K562 (cell line): ENCODE data around the gene OPA1. TPM values are rescaled to one million over a fixed set of nuclear protein-coding genes. Genes with fewer than 3 reads are reported as not detected.

Experiments
- ATAC-seq: fragments of 200-7000 bp; cut with Tn5 transposase; 3 replicates; pipeline ENCODE4 v1.9.1; 2020; ENCODE audit warnings: moderate library complexity
- BruUV-seq: library from RNA; stranded (reverse); fragments of 400-500 nt; replicated peaks from 2 replicates; lab custom pipeline; 2021; lab: Mats Ljungman, UMichigan
- CTCF ChIA-PET: fragments of 300-600 bp; formaldehyde crosslinking; extraction: SDS; loops from one replicate; lab custom pipeline; 2021; ENCODE audit warnings: low intra/inter-chr PET ratio; lab: Yijun Ruan, JAX
- POLR2A ChIA-PET: fragments of 300-600, 350-650 bp; sonication (Branson Sonifier 250); formaldehyde crosslinking; extraction: SDS; loops from one replicate; lab custom pipeline; 2021; ENCODE audit warnings: antibody characterized with exemption, inconsistent platforms; lab: Yijun Ruan, JAX
- DNase-seq, 4 experiments: peaks; one replicate each; pipeline versions ENCODE4 v3.0.0 to v3.0.0-alpha.2; 2011 to 2018; ENCODE audit warnings: low spot score in 3 of 4, mixed read lengths in 3 of 4; ENCODE audit errors: extremely low read depth in 1 of 4
- FAIRE-seq: peaks from 2 replicates; lab custom pipeline; 2011; peaks lifted over from hg19 to GRCh38; lab: Jason Lieb, UNC
- H2AFZ ChIP-seq: 2 replicates; pipeline ENCODE4 v1.6.0; 2011; ENCODE audit warnings: low read depth, low read length, control low read depth, inconsistent platforms
- H3K27ac ChIP-seq: fragments of 200-600 bp; 3 replicates; pipeline ENCODE4 v1.8.0; 2011; ENCODE audit warnings: low read depth, mild to moderate bottlenecking, control low read depth, inconsistent platforms, low read length, moderate library complexity, mixed read lengths; ENCODE audit errors: extremely low read depth
- H3K27me3 ChIP-seq, 2 experiments: fragments of 300-600 bp in 1 of 2; 2 replicates in 1 of 2; 3 replicates in 1 of 2; pipeline versions ENCODE4 v1.6.0 to v1.8.0; 2011; ENCODE audit warnings: inconsistent platforms in 2 of 2, low read length in 2 of 2, mild to moderate bottlenecking in 1 of 2, mixed read lengths in 1 of 2, moderate library complexity in 1 of 2; ENCODE audit not compliant: control insufficient read depth in 2 of 2, insufficient read depth in 2 of 2
- H3K36me3 ChIP-seq: fragments of 300-600 bp; 3 replicates; pipeline ENCODE4 v1.8.0; 2011; ENCODE audit warnings: mild to moderate bottlenecking, low read length, inconsistent platforms; ENCODE audit not compliant: control insufficient read depth, insufficient read depth
- H3K4me1 ChIP-seq, 2 experiments: fragments of 200-600 bp in 1 of 2; replicated peaks in 1 of 2; 2 replicates in 1 of 2; 3 replicates in 1 of 2; pipeline versions ENCODE4 v1.5.1 to v1.8.0; 2011; ENCODE audit warnings: inconsistent platforms in 2 of 2, low read length in 2 of 2, mild to moderate bottlenecking in 1 of 2, mixed read lengths in 1 of 2, moderate library complexity in 1 of 2; ENCODE audit not compliant: control insufficient read depth in 2 of 2, insufficient read depth in 2 of 2
- H3K4me2 ChIP-seq: 2 replicates; pipeline ENCODE4 v1.6.1; 2011; ENCODE audit warnings: low read length, control low read depth, inconsistent platforms, mixed read lengths; ENCODE audit not compliant: insufficient read depth
- H3K4me3 ChIP-seq: fragments of 200-600 bp; sonication (generic), shearing (Covaris generic); 2 replicates; pipeline ENCODE4 v1.5.1; 2016; ENCODE audit warnings: control low read depth, inconsistent platforms
- H3K79me2 ChIP-seq: fragments of 200-600 bp; 3 replicates; pipeline ENCODE4 v1.8.0; 2011; ENCODE audit warnings: low read length, inconsistent platforms; ENCODE audit not compliant: control insufficient read depth, insufficient read depth
- H3K9ac ChIP-seq, 2 experiments: 2 replicates each; pipeline versions ENCODE4 v1.6.0 to v1.6.1; 2011; ENCODE audit warnings: low read depth in 2 of 2, low read length in 2 of 2, control low read depth in 1 of 2, inconsistent platforms in 1 of 2, mild to moderate bottlenecking in 1 of 2, mixed read lengths in 1 of 2; ENCODE audit not compliant: insufficient read depth in 1 of 2
- H3K9me1 ChIP-seq: one replicate; pipeline ENCODE4 v1.6.0; 2011; ENCODE audit warnings: inconsistent platforms, mild to moderate bottlenecking, low read length, moderate library complexity; ENCODE audit not compliant: control insufficient read depth, insufficient read depth
- H3K9me3 ChIP-seq: replicated peaks from 2 replicates; pipeline ENCODE4 v1.5.1; 2011; ENCODE audit warnings: low read depth, low read length, inconsistent platforms; ENCODE audit not compliant: control insufficient read depth, insufficient read depth
- H4K20me1 ChIP-seq: replicated peaks from 2 replicates; pipeline ENCODE4 v1.6.1; 2011; ENCODE audit warnings: low read length, inconsistent platforms, mixed read lengths; ENCODE audit not compliant: control insufficient read depth, insufficient read depth
- ARHGAP35 ChIP-seq: fragments of 450-650 bp; IDR thresholded peaks from 2 replicates; pipeline ENCODE4 v1.6.1; 2018; ENCODE audit not compliant: partially characterized antibody
- HDAC2 ChIP-seq: fragments of 450-650 bp; IDR thresholded peaks from 2 replicates; pipeline ENCODE4 v1.6.1; 2016; ENCODE audit warnings: mild to moderate bottlenecking
- IFI16 ChIP-seq: fragments of 250-450 bp; sonication (Bioruptor Pico); IDR thresholded peaks from 2 replicates; pipeline ENCODE4 v2.1.2; 2022; ENCODE audit warnings: mild to moderate bottlenecking, inconsistent platforms
- KDM2B ChIP-seq: fragments of 250-450 bp; sonication (Bioruptor Pico); IDR thresholded peaks from 2 replicates; pipeline ENCODE4 v1.8.0; 2021; ENCODE audit warnings: mild to moderate bottlenecking, moderate library complexity
- KDM4B ChIP-seq, 2 experiments: fragments of 450-650 bp in 1 of 2; sonication (generic) in 1 of 2; IDR thresholded peaks; 2 replicates each; pipeline ENCODE4 v1.6.1; 2016 to 2017; ENCODE audit warnings: borderline replicate concordance in 2 of 2, antibody characterized with exemption in 1 of 2, low read depth in 1 of 2, mild to moderate bottlenecking in 1 of 2
- NELFE ChIP-seq: IDR thresholded peaks from 2 replicates; pipeline ENCODE4 v1.6.1; 2011; ENCODE audit warnings: mild to moderate bottlenecking; ENCODE audit not compliant: insufficient read depth, insufficient read length
- NRF1 ChIP-seq, 2 experiments: fragments of 450-650 bp; IDR thresholded peaks in 1 of 2; conservative IDR thresholded peaks in 1 of 2; 2 replicates each; pipeline ENCODE4 v1.6.1; 2014; ENCODE audit warnings: mild to moderate bottlenecking in 2 of 2
- NUFIP1 ChIP-seq: fragments of 450-650 bp; IDR thresholded peaks from 2 replicates; pipeline ENCODE4 v1.6.1; 2018; ENCODE audit not compliant: partially characterized antibody
- RBM39 ChIP-seq: fragments of 200-400 bp; formaldehyde crosslinking; optimal IDR thresholded peaks from 2 replicates; pipeline ENCODE3; 2018; ENCODE audit warnings: low read depth, low read length
- TARDBP ChIP-seq: fragments of 450-650 bp; IDR thresholded peaks from 2 replicates; pipeline ENCODE4 v1.6.1; 2016
- TEAD2 ChIP-seq: fragments of 450-650 bp; IDR thresholded peaks from 2 replicates; pipeline ENCODE4 v1.6.1; 2016; ENCODE audit warnings: missing genetic modification characterization, control low read depth, missing compliant biosample characterization
- ZBTB33 ChIP-seq: sonication (generic); formaldehyde crosslinking; IDR thresholded peaks from 2 replicates; pipeline ENCODE4 v1.8.1; 2023; ENCODE audit warnings: mild to moderate bottlenecking, missing genetic modification reagents
- ZBTB8A ChIP-seq: fragments of 450-650 bp; IDR thresholded peaks from 2 replicates; pipeline ENCODE4 v1.6.1; 2018; ENCODE audit warnings: mild to moderate bottlenecking, moderate library complexity; ENCODE audit not compliant: partially characterized antibody
- ZC3H4 ChIP-seq: sonication (generic); formaldehyde crosslinking; IDR thresholded peaks from 2 replicates; pipeline ENCODE4 v1.9.0; 2021; ENCODE audit warnings: missing genetic modification reagents, borderline replicate concordance
- ZNF41 ChIP-seq: fragments of 250-450 bp; sonication (Bioruptor Pico); conservative IDR thresholded peaks from 2 replicates; pipeline ENCODE4 v1.4.0; 2020; ENCODE audit warnings: mild to moderate bottlenecking
- ZNF717 ChIP-seq: fragments of 250-450 bp; sonication (Bioruptor Pico); IDR thresholded peaks from 2 replicates; pipeline ENCODE4 v1.5.0; 2021
- WGBS: fragments of 100-300 bp; shearing (Covaris generic); methylation state at CpG from one replicate; pipeline ENCODE4 v1.1.6; 2016; ENCODE audit warnings: low coverage, mixed read lengths; ENCODE audit not compliant: insufficient coverage; ENCODE audit errors: missing lambda C conversion rate; 5-methylcytosine and 5-hydroxymethylcytosine counted together
- in situ Hi-C: fragments of 300-500 bp; cut with MboI; formaldehyde crosslinking; loops from 4 replicates; pipeline ENCODE4 v1.15.0; 2018; ENCODE audit warnings: inconsistent platforms, mixed read lengths
- intact Hi-C: fragments of 100-400 bp; cut with micrococcal nuclease; formaldehyde crosslinking; loops from 2 replicates; pipeline ENCODE4 v1.14.2; 2022
- polyA plus RNA-seq, 8 experiments: library from polyadenylated mRNA; depleted of rRNA in 4 of 8; stranded (reverse) in 5 of 8; unstranded in 3 of 8; fragments of >200 nt; fragmentation: Nextera tagmentation in 2 of 8; fragmentation: Illumina TruSeq in 1 of 8; extraction: Ambion mirVana in 2 of 8; extraction: Trizol in 1 of 8; gene quantifications; 2 replicates each; pipeline versions ENCODE4 v1.2.1 to v1.2.3, GENCODE V29; 2011 to 2014; ENCODE audit warnings: inconsistent platforms in 1 of 8, missing spikeins in 1 of 8
- total RNA-seq, 7 experiments: library from RNA; depleted of rRNA in 6 of 7; stranded (reverse); fragments of >200 nt in 6 of 7; fragmentation: Illumina TruSeq in 2 of 7; extraction: Trizol in 2 of 7; gene quantifications; 2 replicates each; pipeline versions ENCODE4 v1.2.1 to v1.2.3, GENCODE V29; 2011 to 2021; ENCODE audit warnings: low replicate concordance in 1 of 7
- TF ChIP-seq, protein P1 (sequence below), 2 experiments: IDR thresholded peaks; 2 replicates each; pipeline ENCODE4 v1.6.1; 2012; ENCODE audit warnings: improper control_type of control experiment in 2 of 2, low read depth in 2 of 2, low read length in 2 of 2, borderline replicate concordance in 1 of 2

The OPA1 gene
- total and polyA plus RNA-seq, 9 of the 15 experiments (the other 6 are each of a cell fraction or from before 2014, with no cell fraction given) = 19.7 to 127 (median 94.7) TPM

DNA sequence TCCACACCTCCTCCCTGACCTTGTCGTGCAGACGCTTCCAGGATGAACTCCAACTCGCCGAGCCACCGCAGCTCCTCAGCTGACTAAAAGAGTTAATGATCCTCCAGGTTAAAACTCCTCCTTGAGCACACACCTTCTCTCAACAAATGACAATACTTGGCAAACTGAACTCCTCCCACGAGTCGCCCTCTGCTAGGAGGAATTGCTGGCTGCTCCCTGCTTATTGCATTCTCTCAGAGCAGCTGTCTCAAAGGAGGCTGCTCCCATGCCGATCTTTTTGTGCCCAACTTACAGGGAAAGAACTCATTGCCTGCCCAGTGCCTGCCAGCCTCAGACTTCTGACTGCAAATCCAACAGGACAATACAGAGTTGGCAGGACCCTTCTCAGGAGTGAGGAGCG lies 38.2 kb upstream of the OPA1 start, which contains the start of gene ATP13A4:
Gene ATP13A4 (minus strand): TSS at position 85 of the 400 bp plus-strand sequence. CDS start 96 bp downstream, outside the sequence.
- H3K36me3 ChIP-seq = no peaks in the 10 kb centered on the region
- H3K79me2 ChIP-seq = no peaks in the 10 kb centered on the region
- POLR2A ChIA-PET = no interaction called here
- no peaks in the 10 kb centered on the region for H3K4me1 ChIP-seq
- intact Hi-C loops = no loop called here
- DNase-seq (no peak), FAIRE-seq (no peak), ATAC-seq (no peak)
- H3K9ac ChIP-seq = no peak within 1 kb of the TSS
- peaks cover 5 to 12% of the 10 kb centered on the region in 2 experiments; a peak in 4 of 5 replicates for H3K27me3 ChIP-seq
- no peaks in the 10 kb centered on the region for H4K20me1 ChIP-seq
- no peak within 1 kb of the TSS for H3K4me2 ChIP-seq
- CTCF ChIA-PET = no interaction called here
- H3K27ac ChIP-seq = no peak within 1 kb of the TSS
- H3K9me3 ChIP-seq = no peaks in the 10 kb centered on the region
- H3K9me1 ChIP-seq = no peaks in the 10 kb centered on the region
- no peak within 1 kb of the TSS for H3K4me3 ChIP-seq
- H2AFZ ChIP-seq = no peak within 1 kb of the TSS
- 0% methylated on average over 9 of the region's 9 CpGs for WGBS
- TF ChIP-seq NELFE = no peak
- TF ChIP-seq ZNF717 (CRISPR knock-in tag) = no peak
- no peak for TF ChIP-seq KDM2B (CRISPR knock-in tag)
- TF ChIP-seq IFI16 (CRISPR knock-in tag) = no peak
- no peak for TF ChIP-seq HDAC2
- TF ChIP-seq KDM4B (IDR thresholded peaks at IDR 0.05; ENCODE audit: borderline replicate concordance in 2 of 2, low read depth in 1 of 2) = no peak
- TF ChIP-seq ARHGAP35 = no peak
- TF ChIP-seq ZBTB8A = no peak
- TF ChIP-seq, protein P1, sequence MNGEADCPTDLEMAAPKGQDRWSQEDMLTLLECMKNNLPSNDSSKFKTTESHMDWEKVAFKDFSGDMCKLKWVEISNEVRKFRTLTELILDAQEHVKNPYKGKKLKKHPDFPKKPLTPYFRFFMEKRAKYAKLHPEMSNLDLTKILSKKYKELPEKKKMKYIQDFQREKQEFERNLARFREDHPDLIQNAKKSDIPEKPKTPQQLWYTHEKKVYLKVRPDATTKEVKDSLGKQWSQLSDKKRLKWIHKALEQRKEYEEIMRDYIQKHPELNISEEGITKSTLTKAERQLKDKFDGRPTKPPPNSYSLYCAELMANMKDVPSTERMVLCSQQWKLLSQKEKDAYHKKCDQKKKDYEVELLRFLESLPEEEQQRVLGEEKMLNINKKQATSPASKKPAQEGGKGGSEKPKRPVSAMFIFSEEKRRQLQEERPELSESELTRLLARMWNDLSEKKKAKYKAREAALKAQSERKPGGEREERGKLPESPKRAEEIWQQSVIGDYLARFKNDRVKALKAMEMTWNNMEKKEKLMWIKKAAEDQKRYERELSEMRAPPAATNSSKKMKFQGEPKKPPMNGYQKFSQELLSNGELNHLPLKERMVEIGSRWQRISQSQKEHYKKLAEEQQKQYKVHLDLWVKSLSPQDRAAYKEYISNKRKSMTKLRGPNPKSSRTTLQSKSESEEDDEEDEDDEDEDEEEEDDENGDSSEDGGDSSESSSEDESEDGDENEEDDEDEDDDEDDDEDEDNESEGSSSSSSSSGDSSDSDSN (IDR thresholded peaks at IDR 0.05; ENCODE audit: borderline replicate concordance in 1 of 2, low read depth in 2 of 2, low read length in 2 of 2) = no peak
- no peak for TF ChIP-seq ZBTB33
- TF ChIP-seq TARDBP = no peak
- TF ChIP-seq ZNF41 (CRISPR knock-in tag) = no peak
- no peak for TF ChIP-seq ZC3H4 (CRISPR knock-in tag)
- no peak for TF ChIP-seq NUFIP1
- TF ChIP-seq RBM39 = no peak
- no peak for TF ChIP-seq NRF1 (conservative IDR thresholded peaks at IDR 0.05 in 1 of 2, IDR thresholded peaks at IDR 0.05 in 1 of 2)
- no peak for TF ChIP-seq TEAD2
- TF ChIP-seq, all 486 proteins: peak for 0
- in situ Hi-C loops = loop anchor here (25.0 kb wide), 1 partner anchor 993 kb away; no protein-coding TSS in a partner anchor
- BruUV-seq = no TSS peak
